Activated CD8-positive, alpha-beta memory T cell treated with anti-CD3 and anti-CD28 coated beads, Interleukin-2, amount 50 U/mL, for 24 hours (primary cell): ENCODE results near the gene KLHL18.

Source experiments
- DNase-seq: peaks from one replicate; pipeline ENCODE4 v3.0.0-alpha.2; 2020; ENCODE audit errors: extremely low read depth

The KLHL18 gene

GRCh38 chr3:47394881-47395280 lies 112.1 kb downstream of the KLHL18 start:
- DNase-seq = no peak
